Renal pelvis (tissue), 4 donors: ENCODE measurements around the gene RPL22. TPM values are rescaled to one million over a fixed set of nuclear protein-coding genes. Genes with fewer than 3 reads are reported as not detected.

Experiments
- DNase-seq: peaks from one replicate; pipeline ENCODE4 v3.0.0-alpha.2; 2013
- polyA plus RNA-seq, 3 donors: library from polyadenylated mRNA; unstranded; fragments of 120-200 nt; gene quantifications; one replicate each; pipeline ENCODE4 v1.2.1, GENCODE V29; 2013; ENCODE audit not compliant: insufficient read length in 3 of 3

Gene RPL22
- polyA plus RNA-seq, 3 donors, result 506 to 557 (median 512) TPM

GRCh38 chr1:6163973-6164617 is 35.3 kb downstream of the RPL22 start:
- DNase-seq, result no peak

- no peak for DNase-seq
Observed at GRCh38 chr1:6163191-6163972, 36.0 kb downstream of the RPL22 start.

- no peak for DNase-seq
Observed at GRCh38 chr1:6162773-6163172, 36.6 kb downstream of the RPL22 start.

- no peak for DNase-seq
Observed at GRCh38 chr1:6162341-6162740, 37.1 kb downstream of the RPL22 start.

GRCh38 chr1:6158181-6158580 is 41.2 kb downstream of the RPL22 start:
- no peak for DNase-seq

- no peak for DNase-seq
Observed at GRCh38 chr1:6157528-6158174, 41.7 kb downstream of the RPL22 start.

- DNase-seq, result no peak
Observed at GRCh38 chr1:6157132-6157527, 42.3 kb downstream of the RPL22 start.

- DNase-seq, result no peak
Observed at GRCh38 chr1:6154525-6155319, 44.7 kb downstream of the RPL22 start.

GRCh38 chr1:6152882-6153281 is 46.5 kb downstream of the RPL22 start:
- no peak for DNase-seq

GRCh38 chr1:6152181-6152580 is 47.2 kb downstream of the RPL22 start:
- DNase-seq, result no peak

- no peak for DNase-seq
Observed at GRCh38 chr1:6151291-6151822, 48.0 kb downstream of the RPL22 start.

- no peak for DNase-seq
Observed at GRCh38 chr1:6150006-6150938, 49.1 kb downstream of the RPL22 start.

GRCh38 chr1:6149597-6149996 is 49.8 kb downstream of the RPL22 start:
- DNase-seq, result no peak

GRCh38 chr1:6148497-6149241 is 50.7 kb downstream of the RPL22 start:
- DNase-seq, result no peak

GRCh38 chr1:6145864-6146410 is 53.5 kb downstream of the RPL22 start:
- no peak for DNase-seq

GRCh38 chr1:6145396-6145750 is 54.0 kb downstream of the RPL22 start:
- DNase-seq, result no peak

- DNase-seq, result no peak
Observed at GRCh38 chr1:6144647-6145395, 54.6 kb downstream of the RPL22 start.

GRCh38 chr1:6144175-6144574 is 55.2 kb downstream of the RPL22 start:
- DNase-seq, result no peak

- DNase-seq, result no peak
Observed at GRCh38 chr1:6143395-6143794, 56.0 kb downstream of the RPL22 start.
